ENCODE measurements around the gene NPAS3. TPM values are rescaled to one million over a fixed set of nuclear protein-coding genes. Genes with fewer than 3 reads are reported as not detected.

Gene NPAS3
- total and polyA plus RNA-seq, 2 of the 8 experiments (the other 6 are each of a cell fraction or from before 2014, with no cell fraction given): 0.11 to 0.60 TPM

- H3K56ac ChIP-seq (replicated peaks; ENCODE audit: insufficient read length, low read depth, low read length): no peak overlapping the region
- H3K4ac ChIP-seq (replicated peaks; ENCODE audit: insufficient read length, low read depth, low read length): no peak overlapping the region
- H4K20me1 ChIP-seq (replicated peaks in 1 of 2; ENCODE audit: control insufficient read depth in 1 of 2, insufficient read depth in 2 of 2, low read length in 2 of 2): no peaks in the 10 kb centered on the region
- H3K4me2 ChIP-seq (ENCODE audit: insufficient read depth in 1 of 2, low read depth in 2 of 2, low read length in 2 of 2): no peak overlapping the region
- H3K27me3 ChIP-seq (replicated peaks in 1 of 4; ENCODE audit: control insufficient read depth in 3 of 4, extremely low read depth in 1 of 4, insufficient read depth in 3 of 4, low read length in 3 of 4): no peaks in the 10 kb centered on the region
- no peak overlapping the region for H2BK15ac ChIP-seq (ENCODE audit: low read length)
- H3K9ac ChIP-seq (replicated peaks in 1 of 4; ENCODE audit: extremely low read depth in 1 of 4, low read depth in 3 of 4, low read length in 3 of 4): no peak overlapping the region
- H4K91ac ChIP-seq (replicated peaks; ENCODE audit: insufficient read length, low read length): no peak overlapping the region
- no peak overlapping the region for H4K5ac ChIP-seq (ENCODE audit: insufficient read length, low read depth, low read length)
- no peak overlapping the region for H2AK5ac ChIP-seq (ENCODE audit: low read depth, low read length)
- no peak overlapping the region for H2AFZ ChIP-seq (ENCODE audit: low read length)
- no peak overlapping the region for H2BK5ac ChIP-seq (ENCODE audit: low read depth, low read length)
- H2BK20ac ChIP-seq (ENCODE audit: low read length): no peak overlapping the region
- H2BK12ac ChIP-seq (ENCODE audit: low read depth, low read length): no peak overlapping the region
- no peaks in the 10 kb centered on the region for H3K79me1 ChIP-seq (ENCODE audit: low read depth, low read length)
- H3K4me1 ChIP-seq (replicated peaks in 1 of 4; ENCODE audit: control insufficient read depth in 3 of 4, insufficient read depth in 4 of 4, low read length in 3 of 4): no peaks in the 10 kb centered on the region
- ChIA-PET POLR2A (ENCODE audit: partially characterized antibody) (no interaction called here), CTCF (ENCODE audit: partially characterized antibody) (no interaction called here)
- no peak overlapping the region for H3K4me3 ChIP-seq (ENCODE audit: extremely low read depth in 1 of 4, insufficient read depth in 2 of 4, low read depth in 3 of 4, low read length in 4 of 4)
- WGBS, 2 experiments (ENCODE audit: extremely low coverage in 1 of 2, insufficient coverage in 1 of 2, insufficient read length in 1 of 2, insufficient replicate concordance in 2 of 2, low coverage in 1 of 2, low lambda C conversion rate in 2 of 2, missing lambda C conversion rate in 1 of 2): 89% methylated on average over 6 of the region's 6 CpGs; no CpG with 5 or more reads in 1 of the 2 experiments
- no peaks in the 10 kb centered on the region for H3K79me2 ChIP-seq (ENCODE audit: control insufficient read depth in 1 of 2, insufficient read depth in 2 of 2, low read length in 2 of 2)
- H3K23me2 ChIP-seq (ENCODE audit: low read depth, low read length): no peaks in the 10 kb centered on the region
- DNase-seq (ENCODE audit: low read depth in 1 of 2, low spot score in 2 of 2) (no peak), FAIRE-seq (no peak)
- no peaks in the 10 kb centered on the region for H3K9me3 ChIP-seq (ENCODE audit: insufficient read depth in 2 of 2, low read depth in 1 of 2, low read length in 1 of 2)
- no peak overlapping the region for H4K8ac ChIP-seq (ENCODE audit: extremely low read depth, insufficient read depth, low read length)
- H3K27ac ChIP-seq (ENCODE audit: low read depth, low read length): no peak overlapping the region
- no peak overlapping the region for H2BK120ac ChIP-seq (replicated peaks; ENCODE audit: low read depth, low read length)
- no peak overlapping the region for H3K23ac ChIP-seq (ENCODE audit: insufficient read length)
- no peak overlapping the region for H3K14ac ChIP-seq (ENCODE audit: insufficient read length)
- H3K18ac ChIP-seq (ENCODE audit: extremely low read depth, low read length): no peak overlapping the region
- no peaks in the 10 kb centered on the region for H3K36me3 ChIP-seq (ENCODE audit: control insufficient read depth in 2 of 4, insufficient read depth in 4 of 4, low read length in 3 of 4)
- TF ChIP-seq ATF3 (IDR thresholded peaks at IDR 0.05; ENCODE audit: insufficient read depth, low read depth, low read length): no peak
- TF ChIP-seq CREB1 (IDR thresholded peaks at IDR 0.05): no peak
- TF ChIP-seq EZH2 (IDR thresholded peaks at IDR 0.05; ENCODE audit: low read depth, low read length, severe bottlenecking): no peak
- TF ChIP-seq POU5F1 (IDR thresholded peaks at IDR 0.05; ENCODE audit: low read depth, low read length): no peak
- TF ChIP-seq BACH1 (IDR thresholded peaks at IDR 0.05; ENCODE audit: low read length): no peak
- no peak for TF ChIP-seq JUND (IDR thresholded peaks at IDR 0.05; ENCODE audit: low read length)
Observed at GRCh38 chr14:33527023-33527634, 588.5 kb downstream of the NPAS3 start.

Measured in H1 (cell line).